WI38 (cell line): ENCODE data around the gene MRLN.

Experiments used
- H3K4me3 ChIP-seq: 2 replicates; pipeline ENCODE4 v1.5.1; 2011; ENCODE audit warnings: low read depth, mild to moderate bottlenecking, control low read depth, low read length
- TF ChIP-seq, protein P1 (sequence below): IDR thresholded peaks from 2 replicates; pipeline ENCODE4 v1.5.1; 2012; ENCODE audit warnings: low read depth, mild to moderate bottlenecking, control low read depth, low read length

Gene MRLN

DNA sequence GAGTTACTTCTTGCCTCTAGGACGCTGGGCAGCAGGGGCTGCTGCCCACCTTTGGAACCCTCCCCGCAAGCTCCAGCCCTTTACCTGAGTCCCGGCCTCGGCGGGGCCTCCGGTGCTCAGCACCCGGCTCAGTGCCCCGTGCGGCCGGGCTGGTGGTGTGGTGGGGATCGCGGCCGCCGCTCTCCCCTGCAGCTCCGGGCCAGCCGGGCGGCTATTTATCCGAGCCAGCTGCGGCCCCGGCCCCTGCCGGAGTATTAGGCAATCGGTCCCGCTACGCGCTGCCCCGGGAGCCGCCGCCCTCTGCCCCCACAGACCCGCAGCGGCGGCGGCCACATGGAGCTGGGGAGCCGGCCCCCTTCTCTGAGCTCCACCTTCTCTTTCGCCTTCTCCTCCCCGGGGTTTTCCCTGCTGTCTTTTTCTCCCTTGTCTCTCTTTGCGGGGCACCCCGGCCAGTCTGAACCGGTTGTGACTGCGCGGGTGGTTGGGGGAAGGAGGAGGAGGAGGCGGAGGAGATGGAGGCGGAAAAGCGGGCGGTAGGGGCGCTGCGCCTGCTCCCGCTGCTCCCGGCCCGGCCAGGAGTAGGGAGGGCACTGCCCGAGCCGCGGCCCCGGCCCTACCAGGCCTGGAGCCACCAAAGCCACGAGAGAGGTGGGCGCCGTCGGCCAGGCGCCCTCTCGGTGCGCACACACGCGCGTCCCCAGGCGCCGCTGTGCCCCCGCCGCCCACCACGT, 43.7 kb downstream of the MRLN start, which contains the start of gene SLC16A9:
Gene SLC16A9, minus strand, starts transcription at position 456 of the 731 bp plus-strand sequence. CDS start 25,559 bp downstream, outside the sequence.
- H3K4me3 ChIP-seq, result peak within 1 kb of the TSS; percentile 59

DNA sequence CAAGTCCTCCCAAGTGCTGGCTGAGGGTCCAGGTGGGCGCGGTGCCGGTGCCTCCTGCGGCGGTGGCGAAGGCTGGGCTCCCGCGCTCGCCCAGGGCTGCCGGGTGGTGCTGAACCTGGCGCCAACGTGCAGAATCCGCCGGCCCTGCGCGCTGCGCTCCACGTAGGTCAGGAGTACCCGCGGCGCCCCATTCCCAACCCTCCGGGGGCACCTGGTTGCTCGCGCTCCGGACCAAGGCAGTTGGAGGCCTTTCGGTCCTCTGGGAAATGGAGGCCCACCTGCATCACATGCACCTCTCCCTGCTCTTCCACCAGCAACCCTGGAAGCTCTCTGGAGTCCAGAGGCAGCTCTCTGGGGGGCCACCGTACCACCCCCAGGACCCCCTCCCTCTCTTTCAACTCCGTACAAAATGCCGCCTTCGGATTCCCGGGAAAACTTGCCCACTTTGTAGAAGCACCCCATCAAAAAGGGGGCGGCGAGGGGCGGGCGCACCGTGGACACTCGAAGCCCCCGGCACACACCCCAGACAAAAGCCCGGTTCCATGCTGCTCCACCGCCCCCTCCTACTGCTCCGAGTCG, 44.4 kb downstream of the MRLN start:
- H3K4me3 ChIP-seq, result peak overlapping the region; percentile 59
- TF ChIP-seq, protein P1, sequence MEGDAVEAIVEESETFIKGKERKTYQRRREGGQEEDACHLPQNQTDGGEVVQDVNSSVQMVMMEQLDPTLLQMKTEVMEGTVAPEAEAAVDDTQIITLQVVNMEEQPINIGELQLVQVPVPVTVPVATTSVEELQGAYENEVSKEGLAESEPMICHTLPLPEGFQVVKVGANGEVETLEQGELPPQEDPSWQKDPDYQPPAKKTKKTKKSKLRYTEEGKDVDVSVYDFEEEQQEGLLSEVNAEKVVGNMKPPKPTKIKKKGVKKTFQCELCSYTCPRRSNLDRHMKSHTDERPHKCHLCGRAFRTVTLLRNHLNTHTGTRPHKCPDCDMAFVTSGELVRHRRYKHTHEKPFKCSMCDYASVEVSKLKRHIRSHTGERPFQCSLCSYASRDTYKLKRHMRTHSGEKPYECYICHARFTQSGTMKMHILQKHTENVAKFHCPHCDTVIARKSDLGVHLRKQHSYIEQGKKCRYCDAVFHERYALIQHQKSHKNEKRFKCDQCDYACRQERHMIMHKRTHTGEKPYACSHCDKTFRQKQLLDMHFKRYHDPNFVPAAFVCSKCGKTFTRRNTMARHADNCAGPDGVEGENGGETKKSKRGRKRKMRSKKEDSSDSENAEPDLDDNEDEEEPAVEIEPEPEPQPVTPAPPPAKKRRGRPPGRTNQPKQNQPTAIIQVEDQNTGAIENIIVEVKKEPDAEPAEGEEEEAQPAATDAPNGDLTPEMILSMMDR, result no peak

More for the DNA sequence above, 43.7 kb downstream of the MRLN start, which contains the start of gene SLC16A9:
- TF ChIP-seq, protein P1, result 0 out of 2 replicates have a peak, but pooled peaks have one; percentile 17

GRCh38 chr10:59706851-59707797, 46.1 kb downstream of the MRLN start:
- H3K4me3 ChIP-seq, result no peak overlapping the region

DNA sequence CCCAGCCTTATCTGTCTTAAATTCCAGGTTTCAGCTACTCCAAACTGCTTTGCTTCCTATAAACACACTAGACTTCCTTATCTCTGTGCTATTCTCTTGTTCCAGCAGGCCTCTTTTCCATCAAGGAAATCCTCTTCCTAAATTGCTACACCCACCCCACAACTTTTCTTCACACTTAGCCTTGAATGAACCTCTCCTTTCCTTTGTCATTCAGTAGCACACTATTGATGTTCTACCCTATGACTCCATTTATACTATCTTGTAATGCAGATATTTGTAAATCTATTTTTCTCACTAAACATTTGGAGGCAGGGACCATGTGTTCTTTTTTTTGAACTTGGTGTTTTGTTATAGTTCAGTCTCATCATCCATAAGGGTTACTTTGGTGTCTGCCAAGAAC, 47.3 kb downstream of the MRLN start:
- no peak overlapping the region for H3K4me3 ChIP-seq
- TF ChIP-seq, protein P1, result no peak

More at GRCh38 chr10:59706851-59707797, 46.1 kb downstream of the MRLN start:
- TF ChIP-seq, protein P1, result no peak

GRCh38 chr10:59704630-59705029, 48.6 kb downstream of the MRLN start:
- TF ChIP-seq, protein P1, result no peak
- no peak overlapping the region for H3K4me3 ChIP-seq

GRCh38 chr10:59702347-59702746, 50.9 kb downstream of the MRLN start:
- TF ChIP-seq, protein P1, result no peak
- H3K4me3 ChIP-seq, result no peak overlapping the region
